Calu3 (cell line): ENCODE data around the gene RAI1. TPM values are rescaled to one million over a fixed set of nuclear protein-coding genes. Genes with fewer than 3 reads are reported as not detected.

ENCODE experiments used
- BruUV-seq: library from RNA; stranded (reverse); fragments of 400-500 nt; replicated peaks from 2 replicates; lab custom pipeline; 2021; lab: Mats Ljungman, UMichigan
- CTCF ChIA-PET: fragments of 300-600 bp; sonication (Branson Sonifier 250); formaldehyde crosslinking; loops from one replicate; lab custom pipeline; 2022; ENCODE audit warnings: antibody characterized with exemption; lab: Charles Lee
- DNase-seq: peaks from one replicate; pipeline ENCODE4 v3.0.0; 2022
- H3K27ac Mint-ChIP-seq: one replicate; pipeline ENCODE4 v1.8.0; 2022; ENCODE audit warnings: mixed read lengths; ENCODE audit not compliant: unreplicated experiment
- H3K27me3 Mint-ChIP-seq: one replicate; pipeline ENCODE4 v1.8.0; 2022; ENCODE audit warnings: mixed read lengths; ENCODE audit not compliant: unreplicated experiment
- H3K36me3 Mint-ChIP-seq: one replicate; pipeline ENCODE4 v1.8.0; 2022; ENCODE audit warnings: mild to moderate bottlenecking, moderate library complexity, mixed read lengths; ENCODE audit not compliant: insufficient read depth, unreplicated experiment
- H3K4me1 Mint-ChIP-seq: one replicate; pipeline ENCODE4 v1.8.0; 2022; ENCODE audit warnings: mild to moderate bottlenecking, low read depth, mixed read lengths; ENCODE audit not compliant: unreplicated experiment
- H3K4me3 Mint-ChIP-seq: one replicate; pipeline ENCODE4 v1.8.0; 2022; ENCODE audit warnings: mild to moderate bottlenecking, low read depth, moderate library complexity, mixed read lengths; ENCODE audit not compliant: unreplicated experiment
- H3K9me3 Mint-ChIP-seq: one replicate; pipeline ENCODE4 v1.8.0; 2022; ENCODE audit warnings: low read depth, mixed read lengths; ENCODE audit not compliant: unreplicated experiment
- intact Hi-C: fragments of 100-400 bp; cut with micrococcal nuclease; formaldehyde crosslinking; loops from one replicate; pipeline ENCODE4 v1.10.0; 2022; ENCODE audit not compliant: unreplicated experiment
- total RNA-seq: library from RNA; stranded (reverse); gene quantifications from 2 replicates; pipeline ENCODE4 v1.2.3, GENCODE V29; 2022
- TF ChIP-seq, protein P1 (sequence below): fragments of 200-600 bp; IDR thresholded peaks from one replicate; pipeline ENCODE4 v1.8.0; 2022; ENCODE audit warnings: antibody characterized with exemption; ENCODE audit not compliant: unreplicated experiment

RAI1 gene
- total RNA-seq, 1 experiment from 2014 or later = 38.0 TPM

- no peak for DNase-seq
- CTCF ChIA-PET = no interaction called here
- H3K4me3 Mint-ChIP-seq = no peak overlapping the region
Measured at GRCh38 chr17:17790637-17791464, 109.6 kb downstream of the RAI1 start.

DNA sequence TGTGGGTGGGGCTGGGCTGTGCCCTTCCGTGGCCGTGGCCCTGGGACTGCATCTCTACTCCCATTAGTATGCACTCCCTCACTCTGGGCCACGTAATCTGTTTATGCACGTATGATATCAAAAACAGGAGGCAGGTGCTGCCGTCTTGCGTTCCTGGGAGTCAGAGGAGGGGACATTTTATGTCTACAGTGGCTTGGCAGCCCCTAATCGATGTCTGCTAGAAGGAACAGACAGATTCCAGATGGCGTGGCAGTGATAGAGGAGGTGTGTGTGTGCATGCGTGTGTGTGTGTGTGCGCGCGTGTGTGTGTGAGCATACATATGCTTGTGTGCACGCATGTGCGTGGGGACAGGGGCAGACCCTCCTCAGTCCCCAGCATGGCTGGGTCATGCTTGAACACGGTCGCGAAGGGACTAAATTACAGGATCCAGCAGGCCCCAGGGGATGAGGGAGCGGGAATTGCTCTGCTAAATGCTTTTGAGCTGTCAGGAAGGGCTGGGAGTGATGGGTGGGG is 110.8 kb downstream of the RAI1 start:
- no TSS peak for BruUV-seq
- DNase-seq = no peak
- intact Hi-C loops = no loop called here
- Mint-ChIP-seq H3K27ac (no peak overlapping the region), H3K27me3 (no peaks in the 10 kb centered on the region), H3K9me3 (no peaks in the 10 kb centered on the region), H3K36me3 (peaks cover 24% of the 10 kb centered on the region), H3K4me1 (no peaks in the 10 kb centered on the region), H3K4me3 (no peak overlapping the region)
- CTCF ChIA-PET = no interaction called here
- TF ChIP-seq, protein P1, sequence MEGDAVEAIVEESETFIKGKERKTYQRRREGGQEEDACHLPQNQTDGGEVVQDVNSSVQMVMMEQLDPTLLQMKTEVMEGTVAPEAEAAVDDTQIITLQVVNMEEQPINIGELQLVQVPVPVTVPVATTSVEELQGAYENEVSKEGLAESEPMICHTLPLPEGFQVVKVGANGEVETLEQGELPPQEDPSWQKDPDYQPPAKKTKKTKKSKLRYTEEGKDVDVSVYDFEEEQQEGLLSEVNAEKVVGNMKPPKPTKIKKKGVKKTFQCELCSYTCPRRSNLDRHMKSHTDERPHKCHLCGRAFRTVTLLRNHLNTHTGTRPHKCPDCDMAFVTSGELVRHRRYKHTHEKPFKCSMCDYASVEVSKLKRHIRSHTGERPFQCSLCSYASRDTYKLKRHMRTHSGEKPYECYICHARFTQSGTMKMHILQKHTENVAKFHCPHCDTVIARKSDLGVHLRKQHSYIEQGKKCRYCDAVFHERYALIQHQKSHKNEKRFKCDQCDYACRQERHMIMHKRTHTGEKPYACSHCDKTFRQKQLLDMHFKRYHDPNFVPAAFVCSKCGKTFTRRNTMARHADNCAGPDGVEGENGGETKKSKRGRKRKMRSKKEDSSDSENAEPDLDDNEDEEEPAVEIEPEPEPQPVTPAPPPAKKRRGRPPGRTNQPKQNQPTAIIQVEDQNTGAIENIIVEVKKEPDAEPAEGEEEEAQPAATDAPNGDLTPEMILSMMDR = no peak

More at GRCh38 chr17:17790637-17791464, 109.6 kb downstream of the RAI1 start:
- H3K27ac Mint-ChIP-seq = no peak overlapping the region
- H3K4me1 Mint-ChIP-seq = peaks cover 8% of the 10 kb centered on the region
- H3K36me3 Mint-ChIP-seq = peaks cover 24% of the 10 kb centered on the region
- H3K27me3 Mint-ChIP-seq = no peaks in the 10 kb centered on the region
- H3K9me3 Mint-ChIP-seq = no peaks in the 10 kb centered on the region
- BruUV-seq = no TSS peak
- intact Hi-C loops = no loop called here
- TF ChIP-seq, protein P1 = no peak

- CTCF ChIA-PET = no interaction called here
- intact Hi-C loops = no loop called here
- Mint-ChIP-seq H3K27me3 (no peaks in the 10 kb centered on the region), H3K4me1 (no peaks in the 10 kb centered on the region), H3K27ac (no peak overlapping the region), H3K36me3 (peaks cover 22% of the 10 kb centered on the region), H3K4me3 (no peak overlapping the region), H3K9me3 (no peaks in the 10 kb centered on the region)
- DNase-seq = no peak
- BruUV-seq = no TSS peak
- TF ChIP-seq, protein P1 = no peak
Measured at GRCh38 chr17:17792551-17793377, 111.5 kb downstream of the RAI1 start.

GRCh38 chr17:17793378-17794214 is 112.3 kb downstream of the RAI1 start:
- intact Hi-C loops = no loop called here
- no peaks in the 10 kb centered on the region for H3K4me1 Mint-ChIP-seq
- no peaks in the 10 kb centered on the region for H3K9me3 Mint-ChIP-seq
- no peak overlapping the region for H3K4me3 Mint-ChIP-seq
- DNase-seq = no peak
- no TSS peak for BruUV-seq
- H3K27ac Mint-ChIP-seq = no peak overlapping the region
- H3K27me3 Mint-ChIP-seq = no peaks in the 10 kb centered on the region
- TF ChIP-seq, protein P1 = no peak
- H3K36me3 Mint-ChIP-seq = peaks cover 25% of the 10 kb centered on the region
- CTCF ChIA-PET = no interaction called here
